SU-DHL-6 (cell line): ENCODE results near the gene SUSD6.
"Not testable (repeated sequence)": the region's sequence is repeated elsewhere in the genome, so short reads cannot be mapped to it uniquely, and the experiment has no call there.

Source experiments
- H2AFZ ChIP-seq: fragments of 200-600 bp; sonication (generic); 2 replicates; pipeline ENCODE4 v1.6.1; 2014; ENCODE audit warnings: low read depth, mild to moderate bottlenecking, moderate library complexity, mixed read lengths, antibody characterized with exemption, low read length; ENCODE audit not compliant: severe bottlenecking
- H3F3A ChIP-seq: fragments of 200-600 bp; shearing (Covaris generic); 2 replicates; pipeline ENCODE4 v1.6.0; 2016; ENCODE audit warnings: antibody characterized with exemption, mild to moderate bottlenecking; ENCODE audit not compliant: insufficient read depth
- H3K27ac ChIP-seq: fragments of 200-600 bp; sonication (generic); 2 replicates; pipeline ENCODE4 v1.5.1; 2016; ENCODE audit warnings: low read depth, mild to moderate bottlenecking, low read length, moderate library complexity, mixed read lengths
- H3K27me3 ChIP-seq: fragments of 200-600 bp; sonication (generic), shearing (Covaris generic); 2 replicates; pipeline ENCODE4 v1.6.0; 2014; ENCODE audit warnings: mild to moderate bottlenecking, low read length
- H3K36me3 ChIP-seq: fragments of 200-600 bp; sonication (generic); 2 replicates; pipeline ENCODE4 v1.6.1; 2014; ENCODE audit warnings: mild to moderate bottlenecking, low read length, mixed read lengths
- H3K4me2 ChIP-seq: fragments of 300-600, 200-600 bp; shearing (Covaris generic), sonication (generic); 2 replicates; pipeline ENCODE4 v1.6.0; 2014; ENCODE audit warnings: low read length, low read depth, mild to moderate bottlenecking; ENCODE audit not compliant: poor library complexity, severe bottlenecking
- H3K4me3 ChIP-seq: fragments of 200-600 bp; sonication (generic); 2 replicates; pipeline ENCODE4 v1.5.1; 2014; ENCODE audit warnings: antibody characterized with exemption, low read length, mild to moderate bottlenecking, mixed read lengths; ENCODE audit not compliant: insufficient read depth, poor library complexity, severe bottlenecking
- H3K79me2 ChIP-seq: fragments of 200-600 bp; sonication (generic); 2 replicates; pipeline ENCODE4 v1.6.1; 2014; ENCODE audit warnings: mild to moderate bottlenecking, low read length, moderate library complexity; ENCODE audit not compliant: insufficient read depth
- H3K9ac ChIP-seq: fragments of 200-600 bp; sonication (generic); 2 replicates; pipeline ENCODE4 v1.7.0; 2014; ENCODE audit warnings: mild to moderate bottlenecking, low read length
- H3K9me2 ChIP-seq: fragments of 200-600 bp; sonication (generic); replicated peaks from 2 replicates; pipeline ENCODE4 v1.6.1; 2014; ENCODE audit warnings: low read length; ENCODE audit not compliant: insufficient read depth
- H3K9me3 ChIP-seq: fragments of 200-600 bp; sonication (generic); 2 replicates; pipeline ENCODE4 v1.6.1; 2014; ENCODE audit warnings: low read length, mixed read lengths; ENCODE audit not compliant: insufficient read depth
- H4K20me1 ChIP-seq: fragments of 200-600 bp; sonication (generic); 2 replicates; pipeline ENCODE4 v1.6.1; 2014; ENCODE audit warnings: low read depth, mild to moderate bottlenecking, antibody characterized with exemption, low read length, moderate library complexity, mixed read lengths
- CTCF ChIP-seq: fragments of 200-600 bp; sonication (generic); IDR thresholded peaks from one replicate; pipeline ENCODE4 v1.5.1; 2017; ENCODE audit warnings: antibody characterized with exemption, mild to moderate bottlenecking, low read length, moderate library complexity; ENCODE audit not compliant: insufficient read depth, poor library complexity, severe bottlenecking
- EZH2phosphoT487 ChIP-seq: fragments of 200-600 bp; sonication (generic), shearing (Covaris generic); conservative IDR thresholded peaks from 2 replicates; pipeline ENCODE4 v1.6.1; 2018; ENCODE audit warnings: mild to moderate bottlenecking, antibody characterized with exemption, low read length, moderate library complexity, mixed read lengths

The SUSD6 gene

GRCh38 chr14:69637503-69638031, 26.2 kb downstream of the SUSD6 start:
- Histone ChIP-seq H3K9me2 (no peaks in the 10 kb centered on the region), H3K27ac (peak overlapping the region; percentile 56), H3F3A (no peaks in the 10 kb centered on the region), H3K4me3 (no peak overlapping the region), H2AFZ (no peak overlapping the region), H3K4me2 (peak overlapping the region; percentile 25), H3K79me2 (peaks cover 100% of the 10 kb centered on the region), H4K20me1 (peaks cover 16% of the 10 kb centered on the region; the same call in 1 of the 2 replicates), H3K36me3 (peaks cover 20% of the 10 kb centered on the region), H3K9ac (peak overlapping the region; percentile 13; the same call in 1 of the 2 replicates), H3K27me3 (no peaks in the 10 kb centered on the region), H3K9me3 (peaks cover 20% of the 10 kb centered on the region; the same call in 1 of the 2 replicates)
- TF ChIP-seq EZH2phosphoT487 (no peak), CTCF (no peak)

DNA sequence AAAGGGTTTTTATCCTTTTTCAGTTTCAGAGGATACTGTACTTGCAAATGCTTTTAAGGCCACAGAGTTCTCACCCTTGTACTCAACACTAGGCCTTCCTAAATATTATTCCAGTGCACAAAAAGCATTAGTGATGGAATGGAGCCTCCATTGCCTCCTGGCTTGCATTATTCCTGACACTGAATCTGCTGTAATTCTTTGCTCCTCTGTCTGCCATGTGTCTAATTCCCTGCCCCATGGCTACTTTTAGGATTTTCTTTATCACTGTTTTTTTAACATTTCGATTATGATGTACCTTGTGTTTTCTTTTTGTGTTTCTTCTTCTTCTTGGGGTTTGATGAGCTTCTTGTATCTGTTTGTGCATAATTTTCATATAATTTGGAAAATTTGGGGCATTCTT, 29.5 kb downstream of the SUSD6 start:
- Histone ChIP-seq H3K9me2 (no peaks in the 10 kb centered on the region), H3F3A (no peaks in the 10 kb centered on the region), H3K4me2 (no peak overlapping the region), H3K9me3 (peaks cover 20% of the 10 kb centered on the region; the same call in 1 of the 2 replicates), H3K27ac (no peak overlapping the region), H3K4me3 (no peak overlapping the region), H3K36me3 (peaks cover 25% of the 10 kb centered on the region), H3K79me2 (peaks cover 100% of the 10 kb centered on the region), H3K9ac (no peak overlapping the region), H3K27me3 (no peaks in the 10 kb centered on the region), H4K20me1 (no peaks in the 10 kb centered on the region; the same call in 1 of the 2 replicates), H2AFZ (no peak overlapping the region)
- TF ChIP-seq CTCF: no peak
- no peak for TF ChIP-seq EZH2phosphoT487

- not testable (repeated sequence) for H3K9me2 ChIP-seq, H4K20me1 ChIP-seq, H3K27me3 ChIP-seq, H3F3A ChIP-seq, H3K4me3 ChIP-seq, H3K4me2 ChIP-seq, H3K9ac ChIP-seq, H2AFZ ChIP-seq, H3K27ac ChIP-seq
- peaks cover 98% of the 10 kb centered on the region for H3K79me2 ChIP-seq
- H3K36me3 ChIP-seq: peaks cover 25% of the 10 kb centered on the region
- peaks cover 20% of the 10 kb centered on the region; the same call in 1 of the 2 replicates for H3K9me3 ChIP-seq
Observed at GRCh38 chr14:69642212-69642793, 30.9 kb downstream of the SUSD6 start.

DNA sequence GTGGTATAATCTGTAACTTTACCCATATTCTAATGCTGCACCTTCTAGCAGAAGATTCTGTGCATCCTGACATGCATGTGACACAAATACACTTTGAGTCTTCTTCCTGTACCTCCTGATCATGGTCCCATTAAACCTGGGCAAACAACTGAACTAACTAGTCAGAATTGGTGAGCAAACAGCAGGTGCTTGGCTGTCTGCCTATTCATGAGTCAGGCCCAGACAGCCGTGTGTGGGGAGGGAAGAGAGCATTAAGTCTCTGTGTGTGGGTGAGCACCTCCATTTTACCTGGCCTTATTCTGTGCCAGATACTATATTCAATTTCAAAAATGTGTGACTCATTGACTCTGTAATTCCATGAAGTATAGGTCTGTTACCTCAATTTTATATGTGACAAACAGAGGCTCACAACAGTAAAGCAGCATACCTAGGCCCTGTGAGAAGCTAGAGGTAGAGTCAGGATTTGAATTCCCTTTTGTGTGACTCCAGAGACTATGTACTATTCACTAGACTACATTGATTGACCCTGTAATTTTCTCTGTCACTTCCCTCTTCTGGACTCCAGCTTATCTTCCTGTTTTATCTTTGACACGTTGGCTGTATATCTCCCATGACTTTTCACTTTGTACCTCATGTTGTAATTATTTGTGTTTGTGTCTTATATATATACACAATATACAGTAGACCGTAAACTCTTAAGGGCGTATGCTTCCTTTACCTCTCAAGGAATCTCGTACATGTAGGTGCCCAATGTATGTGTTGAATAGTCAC, 32.2 kb downstream of the SUSD6 start:
- H3K9me3 ChIP-seq: peaks cover 20% of the 10 kb centered on the region; the same call in 1 of the 2 replicates
- H3F3A ChIP-seq: peaks cover under 1% of the 10 kb centered on the region; the same call in 1 of the 2 replicates
- H3K27me3 ChIP-seq: no peaks in the 10 kb centered on the region
- peaks cover 98% of the 10 kb centered on the region for H3K79me2 ChIP-seq
- peaks cover 25% of the 10 kb centered on the region for H3K36me3 ChIP-seq
- H3K9me2 ChIP-seq: no peaks in the 10 kb centered on the region
- TF ChIP-seq CTCF (no peak), EZH2phosphoT487 (no peak)
- no peak overlapping the region for H3K9ac ChIP-seq
- H3K27ac ChIP-seq: 0 out of 2 replicates have a peak overlapping the region, but pooled peaks have one; percentile 3
- no peak overlapping the region for H2AFZ ChIP-seq
- peaks cover 3% of the 10 kb centered on the region; the same call in 1 of the 2 replicates for H4K20me1 ChIP-seq
- no peak overlapping the region for H3K4me3 ChIP-seq
- no peak overlapping the region for H3K4me2 ChIP-seq
